Pancreas (tissue), 10 donors: ENCODE data around the gene ZNF334. TPM values are rescaled to one million over a fixed set of nuclear protein-coding genes. Genes with fewer than 3 reads are reported as not detected.

ENCODE experiments used
- ATAC-seq, 4 donors: fragments of 200-7000 bp; cut with Tn5 transposase; one replicate each; pipeline versions ENCODE4 v1.8.0 to v1.9.1; 2020; ENCODE audit warnings: mild to moderate bottlenecking in 4 of 4, moderate library complexity in 4 of 4
- DNase-seq, 6 donors: peaks; one replicate each; pipeline ENCODE4 v3.0.0-alpha.2; 2020
- FAIRE-seq: peaks from 2 replicates; lab custom pipeline; 2012; peaks lifted over from hg19 to GRCh38; lab: Jason Lieb, UNC
- H3K27ac ChIP-seq, 4 donors: fragments of 200-600 bp; sonication (generic); 1 replicate in 3 of 4; 2 replicates in 1 of 4; pipeline versions ENCODE4 v1.5.0 to v1.8.0; 2020
- H3K27me3 ChIP-seq, 4 donors: fragments of 200-600 bp; one replicate each; pipeline ENCODE4 v1.8.0; 2021
- H3K36me3 ChIP-seq, 3 donors: fragments of 200-600 bp; sonication (generic) in 1 of 3; one replicate each; pipeline versions ENCODE4 v1.5.0 to v1.8.0; 2020 to 2021
- H3K4me1 ChIP-seq, 3 donors: fragments of 200-600 bp; one replicate each; pipeline ENCODE4 v1.8.0; 2021
- H3K4me3 ChIP-seq, 4 donors: fragments of 200-600 bp; sonication (generic) in 2 of 4; one replicate each; pipeline versions ENCODE4 v1.5.0 to v1.8.0; 2020 to 2021
- H3K9me3 ChIP-seq, 4 donors: fragments of 200-600 bp; one replicate each; pipeline ENCODE4 v1.8.0; 2021
- WGBS, 2 donors: extraction: QIAGEN DNeasy Blood & Tissue Kit; methylation state at CpG; one replicate each; pipeline ENCODE4 v1.1.7; 2013; 5-methylcytosine and 5-hydroxymethylcytosine counted together
- intact Hi-C, 3 donors: fragments of 100-400 bp; cut with DNase I; formaldehyde crosslinking; loops; one replicate each; pipeline versions ENCODE4 v1.11.1 to v1.14.2; 2022
- polyA plus RNA-seq, 2 donors: library from polyadenylated mRNA; stranded (reverse); fragments of 200-250 nt; gene quantifications; one replicate each; pipeline ENCODE4 v1.2.3, GENCODE V29; 2013
- total RNA-seq, 6 donors: library from RNA; stranded (reverse); fragmentation: NEBNext Ultra II Directional in 4 of 6; extraction: Animal tissue kit (Norgen Biotek cat#: 25700) in 4 of 6; gene quantifications; one replicate each; pipeline versions ENCODE4 v1.2.1 to v1.2.4, GENCODE V29; 2021 to 2023
- TF ChIP-seq, protein P1 (sequence below), 4 donors: fragments of 200-600 bp; sonication (generic) in 3 of 4; IDR thresholded peaks; one replicate each; pipeline versions ENCODE4 v1.5.0 to v1.8.0; 2021; ENCODE audit warnings: antibody characterized with exemption in 4 of 4
- donor health status: healthy with polysubstance abuse.
- donor health status: DM: no; HTN: no; CAD: no; lungs with moderate emphysema.
- donor health status: DM: no; HTN: no; CAD: no.
- donor health status: control.
- donor health status: control.
- donor health status: Bipolar disorder and iron deficiency.
- donor health status: DM: yes; HTN: yes; CAD: no.
- donor health status: DM: no; HTN: no; CAD: no.
- donor health status: DM: no; HTN: no; CAD: no.
- donor health status: DM: yes; HTN: yes; CAD: no.

ZNF334 gene
- total and polyA plus RNA-seq, 8 donors: 2.6 to 11.6 (median 4.3) TPM

DNA sequence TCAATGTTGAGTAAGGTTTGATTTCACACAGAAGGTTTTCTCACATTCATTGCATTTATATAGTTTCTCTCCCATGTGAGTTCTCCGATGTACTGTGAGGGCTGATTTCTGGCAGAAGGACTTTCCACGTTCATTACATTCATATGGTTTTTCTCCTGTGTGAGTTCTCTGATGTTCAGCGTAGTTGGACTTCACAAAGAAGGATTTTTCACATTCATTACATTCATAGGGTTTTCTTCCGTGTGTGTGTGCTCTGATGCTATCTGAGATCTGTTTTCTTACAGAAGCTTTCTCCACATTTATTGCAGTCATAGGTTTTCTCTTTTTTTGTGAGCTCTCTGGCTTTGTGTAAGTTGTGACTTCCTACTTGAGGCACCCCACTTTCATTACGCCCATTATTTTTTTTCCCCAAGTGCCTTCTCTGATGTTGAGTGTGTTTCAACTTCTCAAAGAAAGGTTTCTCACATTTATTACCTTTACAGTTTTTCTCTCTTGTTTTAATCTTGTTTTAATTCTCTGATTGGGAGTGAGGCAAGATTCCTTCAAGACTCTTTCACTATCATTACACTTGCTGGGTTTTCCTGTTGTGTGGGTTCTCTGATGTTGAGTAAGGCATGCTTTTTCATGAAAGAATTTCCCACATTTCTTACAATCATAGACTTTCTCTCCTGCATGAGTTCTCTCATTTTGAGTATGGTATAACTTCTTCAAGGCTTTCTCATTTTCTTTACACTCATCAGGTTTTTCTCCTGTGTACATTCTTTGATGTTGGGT is 56.9 kb downstream of the ZNF334 start:
- FAIRE-seq (no peak), ATAC-seq (no peak), DNase-seq (no peak)
- Histone ChIP-seq H3K4me1 (no peaks in the 10 kb centered on the region), H3K36me3 (no peaks in the 10 kb centered on the region), H3K27me3 (no peaks in the 10 kb centered on the region), H3K4me3 (no peak overlapping the region), H3K9me3 (no peaks in the 10 kb centered on the region), H3K27ac (no peak overlapping the region)
- 83 to 88% methylated on average over 5 of the region's 5 CpGs for WGBS, 2 donors
- intact Hi-C loops: no loop called here
- TF ChIP-seq, protein P1, sequence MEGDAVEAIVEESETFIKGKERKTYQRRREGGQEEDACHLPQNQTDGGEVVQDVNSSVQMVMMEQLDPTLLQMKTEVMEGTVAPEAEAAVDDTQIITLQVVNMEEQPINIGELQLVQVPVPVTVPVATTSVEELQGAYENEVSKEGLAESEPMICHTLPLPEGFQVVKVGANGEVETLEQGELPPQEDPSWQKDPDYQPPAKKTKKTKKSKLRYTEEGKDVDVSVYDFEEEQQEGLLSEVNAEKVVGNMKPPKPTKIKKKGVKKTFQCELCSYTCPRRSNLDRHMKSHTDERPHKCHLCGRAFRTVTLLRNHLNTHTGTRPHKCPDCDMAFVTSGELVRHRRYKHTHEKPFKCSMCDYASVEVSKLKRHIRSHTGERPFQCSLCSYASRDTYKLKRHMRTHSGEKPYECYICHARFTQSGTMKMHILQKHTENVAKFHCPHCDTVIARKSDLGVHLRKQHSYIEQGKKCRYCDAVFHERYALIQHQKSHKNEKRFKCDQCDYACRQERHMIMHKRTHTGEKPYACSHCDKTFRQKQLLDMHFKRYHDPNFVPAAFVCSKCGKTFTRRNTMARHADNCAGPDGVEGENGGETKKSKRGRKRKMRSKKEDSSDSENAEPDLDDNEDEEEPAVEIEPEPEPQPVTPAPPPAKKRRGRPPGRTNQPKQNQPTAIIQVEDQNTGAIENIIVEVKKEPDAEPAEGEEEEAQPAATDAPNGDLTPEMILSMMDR (IDR thresholded peaks at IDR 0.05): no peak

DNA sequence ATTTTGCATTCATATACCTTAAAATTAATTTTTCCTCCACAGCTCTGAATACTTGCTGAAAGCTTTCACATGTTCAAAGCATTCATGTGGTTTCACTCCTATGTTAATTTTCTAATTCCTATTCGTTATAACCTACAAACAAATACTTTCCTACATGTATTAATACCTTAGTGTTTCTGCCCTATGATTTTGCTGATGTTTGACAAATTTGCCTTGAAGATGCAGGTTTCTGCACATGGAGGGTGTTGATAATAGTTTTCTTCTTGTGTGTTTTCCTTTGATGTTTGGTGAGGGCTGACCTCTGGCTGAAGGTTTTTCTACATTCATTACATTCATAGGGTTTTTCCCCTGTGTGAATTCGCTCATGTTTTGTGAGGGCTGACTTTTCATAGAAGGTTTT is 57.6 kb downstream of the ZNF334 start:
- no peak for DNase-seq
- no peaks in the 10 kb centered on the region for H3K4me1 ChIP-seq
- no peak overlapping the region for H3K27ac ChIP-seq
- no peak for ATAC-seq
- H3K27me3 ChIP-seq: no peaks in the 10 kb centered on the region
- no peak overlapping the region for H3K4me3 ChIP-seq
- intact Hi-C loops: no loop called here
- TF ChIP-seq, protein P1 (IDR thresholded peaks at IDR 0.05): no peak
- H3K36me3 ChIP-seq: no peaks in the 10 kb centered on the region
- FAIRE-seq: no peak
- H3K9me3 ChIP-seq: no peaks in the 10 kb centered on the region
- WGBS, 2 donors: 72 to 85% methylated on average over 2 of the region's 2 CpGs

Other genes starting within 250 kb of the ZNF334 start
- gene CDH22, start 205.1 kb downstream of the ZNF334 start, total RNA-seq: 1 to 10 TPM in 5 of 6 donors, under 1 TPM in 1; 0.97 to 5.3 (median 2.3) TPM
- gene CDH22, start 205.1 kb downstream of the ZNF334 start, polyA plus RNA-seq: 10 to 100 TPM in 1 of 2 donors, 1 to 10 TPM in 1; 3.7 to 11.9 TPM
- gene ELMO2, start 106.9 kb downstream of the ZNF334 start, total RNA-seq: 10 to 100 TPM; 16.7 to 32.6 (median 27.7) TPM
- 10 to 100 TPM; 18.1 to 31.0 TPM for gene ELMO2, start 106.9 kb downstream of the ZNF334 start, polyA plus RNA-seq
- not detected for gene OCSTAMP, start 37.1 kb upstream of the ZNF334 start, total RNA-seq
- not detected for gene OCSTAMP, start 37.1 kb upstream of the ZNF334 start, polyA plus RNA-seq
- gene SLC13A3, start 137.9 kb upstream of the ZNF334 start, total RNA-seq: 1 to 10 TPM; 2.7 to 7.8 (median 5.8) TPM
- gene SLC13A3, start 137.9 kb upstream of the ZNF334 start, polyA plus RNA-seq: 1 to 10 TPM in 1 of 2 donors, under 1 TPM in 1; 0.68 to 2.3 TPM
- gene TP53RK, start 175.9 kb upstream of the ZNF334 start, total RNA-seq: 1 to 10 TPM; 2.7 to 4.6 (median 3.8) TPM
- gene TP53RK, start 175.9 kb upstream of the ZNF334 start, polyA plus RNA-seq: 1 to 10 TPM; 2.5 to 6.1 TPM
- 10 to 100 TPM; 11.6 to 20.9 (median 14.3) TPM for gene SLC2A10, start 196.1 kb upstream of the ZNF334 start, total RNA-seq
- gene SLC2A10, start 196.1 kb upstream of the ZNF334 start, polyA plus RNA-seq: 10 to 100 TPM; 10.9 to 12.0 TPM